Endothelial cell of umbilical vein (primary cell): ENCODE measurements around the gene IZUMO4. TPM values are rescaled to one million over a fixed set of nuclear protein-coding genes. Genes with fewer than 3 reads are reported as not detected.

ENCODE experiments used
- BruUV-seq: library from RNA; stranded (reverse); fragments of 400-500 nt; replicated peaks from 2 replicates; lab custom pipeline; 2021; lab: Mats Ljungman, UMichigan
- CTCF ChIA-PET: fragments of 300-600, 350-600 bp; sonication (Branson Sonifier 250); formaldehyde crosslinking; loops from one replicate; lab custom pipeline; 2021; ENCODE audit warnings: antibody characterized with exemption, inconsistent platforms; lab: Charles Lee
- POLR2A ChIA-PET: fragments of 300-600, 350-600 bp; sonication (Branson Sonifier 250); formaldehyde crosslinking; loops from one replicate; lab custom pipeline; 2021; ENCODE audit warnings: antibody characterized with exemption, inconsistent platforms; lab: Charles Lee
- DNase-seq: peaks from one replicate; pipeline ENCODE4 v3.0.0-alpha.2; 2011; ENCODE audit warnings: low read depth, low spot score
- FAIRE-seq: peaks from 2 replicates; lab custom pipeline; 2011; peaks lifted over from hg19 to GRCh38; lab: Jason Lieb, UNC
- H2AFZ ChIP-seq: 2 replicates; pipeline ENCODE4 v1.6.0; 2012; ENCODE audit warnings: low read depth, low read length, control low read depth, inconsistent platforms
- H3K27ac ChIP-seq: 2 replicates; pipeline ENCODE4 v1.5.1; 2011; ENCODE audit warnings: low read depth, mild to moderate bottlenecking, control low read depth, low read length, moderate library complexity; ENCODE audit not compliant: insufficient read depth
- H3K27me3 ChIP-seq, 2 experiments: 2 replicates each; pipeline versions ENCODE4 v1.6.0 to v1.6.1; 2011; ENCODE audit warnings: low read length in 2 of 2, mixed read lengths in 1 of 2; ENCODE audit not compliant: control insufficient read depth in 2 of 2, insufficient read depth in 2 of 2
- H3K36me3 ChIP-seq, 2 experiments: 2 replicates in 1 of 2; 3 replicates in 1 of 2; pipeline ENCODE4 v1.5.1; 2011; ENCODE audit warnings: low read length in 2 of 2, mild to moderate bottlenecking in 1 of 2, moderate library complexity in 1 of 2; ENCODE audit not compliant: control insufficient read depth in 2 of 2, insufficient read depth in 2 of 2; ENCODE audit errors: extremely low read depth in 1 of 2
- H3K4me1 ChIP-seq: 3 replicates; pipeline ENCODE4 v1.5.1; 2011; ENCODE audit warnings: mild to moderate bottlenecking, low read length; ENCODE audit not compliant: control insufficient read depth, insufficient read depth; ENCODE audit errors: extremely low read depth
- H3K4me2 ChIP-seq: 2 replicates; pipeline ENCODE4 v1.6.1; 2011; ENCODE audit warnings: low read length, control low read depth, mixed read lengths; ENCODE audit not compliant: insufficient read depth
- H3K4me3 ChIP-seq, 3 experiments: fragments of 200-600 bp in 1 of 3; sonication (generic), shearing (Covaris generic) in 1 of 3; replicated peaks in 1 of 3; 2 replicates each; pipeline ENCODE4 v1.5.1; 2011 to 2016; ENCODE audit warnings: control low read depth in 3 of 3, low read length in 3 of 3, mild to moderate bottlenecking in 2 of 3, inconsistent platforms in 1 of 3, low read depth in 1 of 3, moderate library complexity in 1 of 3; ENCODE audit not compliant: insufficient read depth in 1 of 3
- H3K79me2 ChIP-seq: 2 replicates; pipeline ENCODE4 v1.6.0; 2012; ENCODE audit warnings: low read length, inconsistent platforms; ENCODE audit not compliant: control insufficient read depth, insufficient read depth
- H3K9ac ChIP-seq: replicated peaks from 2 replicates; pipeline ENCODE3; 2011; ENCODE audit warnings: low read length, control low read depth; ENCODE audit not compliant: insufficient read depth; ENCODE audit errors: extremely low read depth
- H3K9me1 ChIP-seq: replicated peaks from 3 replicates; pipeline ENCODE4 v1.6.0; 2011; ENCODE audit warnings: mild to moderate bottlenecking, low read length; ENCODE audit not compliant: control insufficient read depth, insufficient read depth; ENCODE audit errors: extremely low read depth
- H3K9me3 ChIP-seq: replicated peaks from 2 replicates; pipeline ENCODE4 v1.5.1; 2012; ENCODE audit warnings: low read length, inconsistent platforms; ENCODE audit not compliant: control insufficient read depth, insufficient read depth
- H4K20me1 ChIP-seq: replicated peaks from 2 replicates; pipeline ENCODE3; 2011; ENCODE audit warnings: mild to moderate bottlenecking, low read length; ENCODE audit not compliant: control insufficient read depth, insufficient read depth; ENCODE audit errors: extremely low read depth
- EZH2 ChIP-seq: IDR thresholded peaks from 2 replicates; pipeline ENCODE4 v1.6.1; 2012; ENCODE audit warnings: borderline replicate concordance, low read depth, mild to moderate bottlenecking, moderate library complexity, low read length, inconsistent platforms; ENCODE audit not compliant: severe bottlenecking
- FOS ChIP-seq: IDR thresholded peaks from 2 replicates; pipeline ENCODE4 v1.6.1; 2011; ENCODE audit warnings: mild to moderate bottlenecking, low read length, moderate library complexity, borderline replicate concordance; ENCODE audit not compliant: insufficient read depth
- GATA2 ChIP-seq: IDR thresholded peaks from 2 replicates; pipeline ENCODE4 v1.7.0; 2011; ENCODE audit warnings: low read depth, mild to moderate bottlenecking, moderate library complexity, mixed read lengths, low read length; ENCODE audit not compliant: insufficient read length, insufficient read depth
- JUN ChIP-seq: IDR thresholded peaks from 2 replicates; pipeline ENCODE4 v1.6.1; 2011; ENCODE audit warnings: borderline replicate concordance, low read depth; ENCODE audit not compliant: insufficient read length, insufficient read depth
- MYC ChIP-seq: IDR thresholded peaks from one replicate; pipeline ENCODE4 v1.6.1; 2011; ENCODE audit warnings: mild to moderate bottlenecking, low read depth, low read length
- POLR2A ChIP-seq: IDR thresholded peaks from 2 replicates; pipeline ENCODE4 v1.6.1; 2012; ENCODE audit warnings: low read depth, mild to moderate bottlenecking, control low read depth, low read length
- POLR2AphosphoS5 ChIP-seq: IDR thresholded peaks from 2 replicates; pipeline ENCODE4 v1.6.1; 2012; ENCODE audit warnings: low read depth, mild to moderate bottlenecking, control low read depth, low read length, moderate library complexity; ENCODE audit not compliant: insufficient read depth
- dilution Hi-C: fragments of 300-500 bp; cut with MboI; formaldehyde crosslinking; loops from one replicate; pipeline ENCODE4 v1.15.0; 2019; ENCODE audit warnings: low sequenced_read_pairs; ENCODE audit not compliant: extremely low pct_ligation_motif_present
- intact Hi-C: fragments of 100-400 bp; cut with micrococcal nuclease; formaldehyde crosslinking; loops from one replicate; pipeline ENCODE4 v1.10.0; 2022
- polyA plus RNA-seq, 4 experiments: library from polyadenylated mRNA; depleted of rRNA in 3 of 4; stranded (reverse) in 3 of 4; unstranded in 1 of 4; fragments of >200 nt; gene quantifications; 2 replicates each; pipeline versions ENCODE4 v1.2.1 to v1.2.3, GENCODE V29; 2011 to 2012; ENCODE audit warnings: missing spikeins in 1 of 4
- total RNA-seq: library from RNA; stranded (reverse); gene quantifications from 2 replicates; pipeline ENCODE4 v1.2.3, GENCODE V29; 2021
- TF ChIP-seq, protein P1 (sequence below): IDR thresholded peaks from 2 replicates; pipeline ENCODE4 v1.6.1; 2011; ENCODE audit not compliant: insufficient read depth, insufficient read length
- TF ChIP-seq, protein P2 (sequence below), 2 donors: IDR thresholded peaks; 1 replicate in 1 of 2; 2 replicates in 1 of 2; pipeline ENCODE4 v1.5.1; 2011; ENCODE audit warnings: low read length in 2 of 2, mild to moderate bottlenecking in 2 of 2, moderate library complexity in 2 of 2, control low read depth in 1 of 2, inconsistent platforms in 1 of 2, low read depth in 1 of 2; ENCODE audit not compliant: insufficient read depth in 1 of 2; ENCODE audit errors: extremely low read depth in 1 of 2

The IZUMO4 gene
- total and polyA plus RNA-seq, 2 donors (not counting 3 experiments of a cell fraction or from before 2014, with no cell fraction given), result 1.1 to 2.0 TPM

DNA sequence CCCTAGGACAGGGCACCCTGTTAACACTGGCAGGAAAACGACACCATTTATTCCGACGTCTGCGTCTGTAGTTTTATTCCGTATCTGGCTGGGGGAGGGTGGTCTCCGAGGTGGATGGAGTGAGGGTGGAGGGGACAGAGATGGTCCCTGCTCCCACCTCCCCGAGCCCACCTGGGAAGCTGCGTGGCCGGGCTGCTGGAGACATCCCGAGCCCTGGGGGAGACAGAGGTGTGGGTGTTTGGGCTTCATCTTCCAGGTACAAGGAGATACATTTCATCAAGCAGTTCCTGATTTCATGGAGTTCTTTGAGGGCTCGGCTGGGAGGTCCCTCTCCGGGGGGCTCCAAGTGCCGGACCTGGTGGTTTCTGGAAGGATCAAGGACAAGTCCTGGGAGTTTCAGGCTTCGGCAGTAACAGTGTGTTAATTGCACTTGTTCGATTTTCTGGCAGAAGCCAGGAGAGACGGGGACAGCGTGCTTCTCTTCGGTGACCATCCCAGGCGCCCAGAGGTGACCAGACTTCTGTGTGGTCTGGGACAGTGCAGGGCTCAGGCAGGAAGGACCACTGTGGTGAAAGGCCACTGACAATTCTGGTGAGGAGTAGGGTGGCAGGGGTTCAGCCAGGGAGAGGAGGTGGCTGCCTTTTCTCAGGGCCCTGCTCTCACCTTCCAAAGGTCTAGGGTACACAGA lies 25.6 kb upstream of the IZUMO4 start:
- H3K27me3 ChIP-seq, result no peaks in the 10 kb centered on the region
- no peak overlapping the region for H3K4me2 ChIP-seq
- no peak for TF ChIP-seq JUN
- no peak for TF ChIP-seq POLR2AphosphoS5
- TF ChIP-seq GATA2, result no peak
- no peak for TF ChIP-seq FOS
- no peak for TF ChIP-seq POLR2A
- TF ChIP-seq, protein P1, sequence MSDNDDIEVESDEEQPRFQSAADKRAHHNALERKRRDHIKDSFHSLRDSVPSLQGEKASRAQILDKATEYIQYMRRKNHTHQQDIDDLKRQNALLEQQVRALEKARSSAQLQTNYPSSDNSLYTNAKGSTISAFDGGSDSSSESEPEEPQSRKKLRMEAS, result no peak
- TF ChIP-seq, protein P2, sequence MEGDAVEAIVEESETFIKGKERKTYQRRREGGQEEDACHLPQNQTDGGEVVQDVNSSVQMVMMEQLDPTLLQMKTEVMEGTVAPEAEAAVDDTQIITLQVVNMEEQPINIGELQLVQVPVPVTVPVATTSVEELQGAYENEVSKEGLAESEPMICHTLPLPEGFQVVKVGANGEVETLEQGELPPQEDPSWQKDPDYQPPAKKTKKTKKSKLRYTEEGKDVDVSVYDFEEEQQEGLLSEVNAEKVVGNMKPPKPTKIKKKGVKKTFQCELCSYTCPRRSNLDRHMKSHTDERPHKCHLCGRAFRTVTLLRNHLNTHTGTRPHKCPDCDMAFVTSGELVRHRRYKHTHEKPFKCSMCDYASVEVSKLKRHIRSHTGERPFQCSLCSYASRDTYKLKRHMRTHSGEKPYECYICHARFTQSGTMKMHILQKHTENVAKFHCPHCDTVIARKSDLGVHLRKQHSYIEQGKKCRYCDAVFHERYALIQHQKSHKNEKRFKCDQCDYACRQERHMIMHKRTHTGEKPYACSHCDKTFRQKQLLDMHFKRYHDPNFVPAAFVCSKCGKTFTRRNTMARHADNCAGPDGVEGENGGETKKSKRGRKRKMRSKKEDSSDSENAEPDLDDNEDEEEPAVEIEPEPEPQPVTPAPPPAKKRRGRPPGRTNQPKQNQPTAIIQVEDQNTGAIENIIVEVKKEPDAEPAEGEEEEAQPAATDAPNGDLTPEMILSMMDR (IDR thresholded peaks at IDR 0.05; ENCODE audit: extremely low read depth in 1 of 2, insufficient read depth in 1 of 2, low read depth in 1 of 2, low read length in 2 of 2), result no peak
- no peak for TF ChIP-seq EZH2
- no peak for TF ChIP-seq MYC
- no peaks in the 10 kb centered on the region for H3K79me2 ChIP-seq
- intact Hi-C loops, result no loop called here
- H3K4me1 ChIP-seq, result no peaks in the 10 kb centered on the region
- H3K27ac ChIP-seq, result no peak overlapping the region
- CTCF ChIA-PET, result interaction anchor here (0.6 to 1.5 kb wide), 5 partner anchors 9 to 125 kb away, joined by 3 to 7 read pairs (median 4); no protein-coding TSS in a partner anchor
- no peak overlapping the region for H3K9ac ChIP-seq
- dilution Hi-C loops, result no loop called here
- DNase-seq (no peak), FAIRE-seq (no peak)
- H3K36me3 ChIP-seq, result peaks cover 0 to 21% of the 10 kb centered on the region in 2 experiments
- BruUV-seq, result TSS peak; percentile 62
- no peak overlapping the region for H3K4me3 ChIP-seq
- no peak overlapping the region for H2AFZ ChIP-seq
- H3K9me1 ChIP-seq, result no peaks in the 10 kb centered on the region
- no peaks in the 10 kb centered on the region for H3K9me3 ChIP-seq
- H4K20me1 ChIP-seq, result no peaks in the 10 kb centered on the region
- POLR2A ChIA-PET, result interaction anchor here (0.7 kb wide), 1 partner anchor 717 kb away, joined by 3 read pairs; no protein-coding TSS in a partner anchor
